ENCODE results near the gene TARP.

Gene TARP

DNA sequence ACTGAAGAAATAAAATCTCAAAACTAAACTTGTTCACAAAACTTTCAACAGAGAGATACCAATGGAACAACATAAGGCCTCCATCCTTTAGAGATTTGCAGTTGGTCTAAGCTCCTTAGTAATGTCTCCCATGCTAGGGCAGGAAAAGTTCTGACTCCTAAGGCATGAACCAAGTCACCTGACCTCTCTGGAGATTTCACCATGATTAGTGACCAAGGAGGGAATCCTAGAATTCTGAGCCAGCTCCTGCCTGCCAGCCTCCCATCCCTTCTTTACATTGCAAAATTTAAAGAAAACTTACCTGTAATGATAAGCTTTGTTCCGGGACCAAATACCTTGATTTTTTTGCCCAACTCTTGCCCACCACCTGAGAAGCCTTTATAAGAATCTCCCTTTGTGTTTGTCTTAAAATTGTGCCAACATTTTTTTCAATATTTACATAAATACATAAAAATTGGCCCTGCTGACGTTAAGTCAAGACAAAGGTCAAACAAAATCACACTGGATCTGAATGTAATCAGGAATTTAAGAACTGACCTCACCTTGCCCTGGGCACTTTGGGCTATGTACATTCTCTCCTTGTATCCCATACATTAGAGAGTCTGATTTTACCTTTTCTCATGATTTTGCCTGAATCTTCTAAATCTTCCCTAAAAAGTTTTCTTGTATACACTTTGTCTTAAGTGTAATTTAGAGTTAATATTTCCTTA is at the start of gene TARP:
Gene TARP, minus strand, starts transcription at position 351 of the 710 bp plus-strand sequence.
- DNase-seq (ENCODE audit: insufficient read length, low spot score) (no peak), FAIRE-seq (no peak)
- TF ChIP-seq, protein P1, sequence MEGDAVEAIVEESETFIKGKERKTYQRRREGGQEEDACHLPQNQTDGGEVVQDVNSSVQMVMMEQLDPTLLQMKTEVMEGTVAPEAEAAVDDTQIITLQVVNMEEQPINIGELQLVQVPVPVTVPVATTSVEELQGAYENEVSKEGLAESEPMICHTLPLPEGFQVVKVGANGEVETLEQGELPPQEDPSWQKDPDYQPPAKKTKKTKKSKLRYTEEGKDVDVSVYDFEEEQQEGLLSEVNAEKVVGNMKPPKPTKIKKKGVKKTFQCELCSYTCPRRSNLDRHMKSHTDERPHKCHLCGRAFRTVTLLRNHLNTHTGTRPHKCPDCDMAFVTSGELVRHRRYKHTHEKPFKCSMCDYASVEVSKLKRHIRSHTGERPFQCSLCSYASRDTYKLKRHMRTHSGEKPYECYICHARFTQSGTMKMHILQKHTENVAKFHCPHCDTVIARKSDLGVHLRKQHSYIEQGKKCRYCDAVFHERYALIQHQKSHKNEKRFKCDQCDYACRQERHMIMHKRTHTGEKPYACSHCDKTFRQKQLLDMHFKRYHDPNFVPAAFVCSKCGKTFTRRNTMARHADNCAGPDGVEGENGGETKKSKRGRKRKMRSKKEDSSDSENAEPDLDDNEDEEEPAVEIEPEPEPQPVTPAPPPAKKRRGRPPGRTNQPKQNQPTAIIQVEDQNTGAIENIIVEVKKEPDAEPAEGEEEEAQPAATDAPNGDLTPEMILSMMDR (IDR thresholded peaks at IDR 0.05; ENCODE audit: insufficient read depth, missing control alignments) = no peak

DNA sequence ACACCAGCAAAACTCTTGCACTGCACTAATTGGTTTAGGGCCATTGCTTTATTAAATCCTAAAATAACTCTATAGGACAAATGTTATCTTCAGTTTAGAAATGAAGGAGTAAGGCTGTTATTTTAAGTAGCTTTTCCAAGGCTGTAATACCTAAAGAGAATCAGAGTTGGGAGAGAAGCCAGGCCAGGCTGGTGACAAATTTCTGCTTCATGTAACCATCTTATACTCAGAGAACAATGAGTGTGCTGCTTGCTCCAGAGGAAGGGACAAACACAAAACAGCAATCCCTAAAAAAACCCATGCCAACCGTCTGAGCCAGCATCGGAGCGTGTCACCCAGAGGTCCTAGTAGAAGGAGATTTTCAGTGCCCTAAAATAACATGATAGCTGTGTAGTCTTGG is 49.7 kb upstream of the TARP start:
- DNase-seq (ENCODE audit: insufficient read length, low spot score) (no peak), FAIRE-seq (no peak)
- TF ChIP-seq, protein P1 (IDR thresholded peaks at IDR 0.05; ENCODE audit: insufficient read depth, missing control alignments) = no peak

DNA sequence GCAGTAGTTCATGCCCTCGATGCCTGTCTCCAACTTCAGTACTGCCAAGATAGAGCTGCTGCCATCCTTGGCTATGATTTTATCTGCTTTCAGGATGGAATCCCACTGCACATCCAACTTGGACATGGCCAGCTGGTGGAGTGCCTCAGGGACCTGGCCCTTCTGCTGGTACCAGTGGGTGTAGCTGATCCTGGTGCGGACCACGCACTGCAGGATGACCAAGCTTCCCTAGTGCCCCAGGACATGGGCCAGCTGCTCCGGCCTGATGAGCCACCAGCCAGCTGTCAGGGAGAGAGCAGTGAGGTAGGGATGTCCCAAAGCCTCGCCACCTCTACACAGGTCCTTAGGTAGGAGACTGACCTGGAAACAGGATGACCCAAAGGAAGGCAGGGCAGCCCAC is 49.0 kb upstream of the TARP start:
- FAIRE-seq (no peak), DNase-seq (ENCODE audit: insufficient read length, low spot score) (no peak)
- TF ChIP-seq, protein P1 (IDR thresholded peaks at IDR 0.05; ENCODE audit: insufficient read depth, missing control alignments) = no peak

DNA sequence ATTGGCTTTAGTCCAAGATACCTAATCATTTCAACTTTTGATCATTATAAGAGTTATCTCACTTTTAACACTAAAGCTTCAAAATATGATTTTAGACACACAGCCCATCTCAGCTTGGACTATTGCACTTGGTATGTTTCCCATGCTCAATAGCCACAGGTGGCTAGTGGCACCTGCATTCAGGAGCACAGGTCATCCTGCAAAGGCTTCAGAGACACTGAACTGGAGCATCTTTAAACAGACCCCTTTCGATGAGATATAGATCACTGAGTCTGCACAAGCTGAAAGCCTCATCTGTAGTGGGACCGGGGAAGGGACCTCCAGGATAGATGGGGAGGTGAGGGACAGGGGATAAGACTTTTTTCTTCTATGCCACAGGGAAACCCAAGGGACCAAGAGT is 48.5 kb upstream of the TARP start:
- TF ChIP-seq, protein P1 (IDR thresholded peaks at IDR 0.05; ENCODE audit: insufficient read depth, missing control alignments) = no peak
- DNase-seq (ENCODE audit: insufficient read length, low spot score) = no peak
- no peak for FAIRE-seq

DNA sequence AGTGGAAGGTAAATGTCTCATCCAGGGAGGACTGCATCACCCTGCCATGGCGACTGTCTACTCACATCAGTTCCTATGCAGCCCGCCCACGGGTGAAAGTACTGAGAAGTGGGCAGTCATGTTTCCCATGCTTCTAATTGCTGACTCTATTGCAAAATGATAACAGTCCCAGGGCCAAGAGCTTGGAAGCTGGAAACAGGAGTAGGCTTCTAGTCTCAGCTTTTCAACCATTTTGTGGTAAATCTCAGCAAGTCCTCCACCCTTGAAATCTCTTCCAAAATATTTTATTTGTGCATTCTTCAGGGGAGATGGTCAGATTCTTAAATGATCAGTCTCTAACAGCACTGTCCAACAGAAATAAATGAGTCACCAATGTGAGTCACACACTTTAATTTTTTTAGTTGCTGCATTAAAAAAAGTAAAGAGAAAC is 48.1 kb upstream of the TARP start:
- no peak for FAIRE-seq
- TF ChIP-seq, protein P1 (IDR thresholded peaks at IDR 0.05; ENCODE audit: insufficient read depth, missing control alignments) = no peak
- DNase-seq (ENCODE audit: insufficient read length, low spot score) = no peak

DNA sequence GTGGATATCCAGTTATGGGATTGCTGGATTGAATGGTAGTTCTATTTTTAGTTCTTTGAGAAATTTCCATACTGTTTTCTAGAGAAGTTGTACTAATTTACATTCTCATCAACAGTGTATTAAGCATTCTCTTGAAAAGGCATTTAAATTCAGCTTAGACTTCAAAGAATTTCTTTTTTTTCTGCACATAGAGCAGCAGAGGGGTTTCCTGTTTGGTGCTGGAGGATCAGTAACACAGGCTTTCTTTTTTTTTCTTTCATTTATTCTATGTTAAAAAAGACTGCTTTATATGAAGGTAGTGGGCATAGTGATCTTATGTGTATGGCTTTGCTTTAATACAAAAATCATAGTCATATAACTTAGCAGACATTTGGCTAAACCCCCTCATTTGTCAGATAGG is 47.6 kb upstream of the TARP start:
- FAIRE-seq = no peak

DNA sequence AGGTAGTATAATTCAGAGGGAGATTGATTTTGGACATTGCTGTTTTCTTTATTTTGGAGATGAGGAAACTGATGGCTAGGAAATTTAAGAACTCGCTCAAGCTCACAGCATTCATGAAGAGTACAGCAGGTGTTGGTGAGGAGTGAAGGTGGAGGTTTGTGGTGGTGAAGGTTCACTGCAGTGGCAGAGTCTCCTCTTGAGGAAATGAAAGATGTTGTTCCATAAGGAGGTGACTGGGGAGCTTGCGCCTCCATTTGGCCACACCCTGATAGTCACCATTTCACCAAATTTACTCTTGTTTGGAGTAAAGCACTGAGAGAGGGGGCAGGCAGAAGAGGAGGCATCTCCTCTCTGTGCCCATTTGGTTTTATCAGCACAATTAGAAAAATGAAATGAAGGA is 46.4 kb upstream of the TARP start:
- no peak for DNase-seq (ENCODE audit: insufficient read length, low spot score)
- no peak for FAIRE-seq
- TF ChIP-seq, protein P1 (IDR thresholded peaks at IDR 0.05; ENCODE audit: insufficient read depth, missing control alignments) = no peak

More for the DNA sequence above, 47.6 kb upstream of the TARP start:
- TF ChIP-seq, protein P1 (IDR thresholded peaks at IDR 0.05; ENCODE audit: insufficient read depth, missing control alignments) = no peak
- no peak for DNase-seq (ENCODE audit: insufficient read length, low spot score)
